ENCODE data around the gene ABTB1.
"Not testable (repeated sequence)": the region's sequence is repeated elsewhere in the genome, so short reads cannot be mapped to it uniquely, and the experiment has no call there.

The ABTB1 gene

DNA sequence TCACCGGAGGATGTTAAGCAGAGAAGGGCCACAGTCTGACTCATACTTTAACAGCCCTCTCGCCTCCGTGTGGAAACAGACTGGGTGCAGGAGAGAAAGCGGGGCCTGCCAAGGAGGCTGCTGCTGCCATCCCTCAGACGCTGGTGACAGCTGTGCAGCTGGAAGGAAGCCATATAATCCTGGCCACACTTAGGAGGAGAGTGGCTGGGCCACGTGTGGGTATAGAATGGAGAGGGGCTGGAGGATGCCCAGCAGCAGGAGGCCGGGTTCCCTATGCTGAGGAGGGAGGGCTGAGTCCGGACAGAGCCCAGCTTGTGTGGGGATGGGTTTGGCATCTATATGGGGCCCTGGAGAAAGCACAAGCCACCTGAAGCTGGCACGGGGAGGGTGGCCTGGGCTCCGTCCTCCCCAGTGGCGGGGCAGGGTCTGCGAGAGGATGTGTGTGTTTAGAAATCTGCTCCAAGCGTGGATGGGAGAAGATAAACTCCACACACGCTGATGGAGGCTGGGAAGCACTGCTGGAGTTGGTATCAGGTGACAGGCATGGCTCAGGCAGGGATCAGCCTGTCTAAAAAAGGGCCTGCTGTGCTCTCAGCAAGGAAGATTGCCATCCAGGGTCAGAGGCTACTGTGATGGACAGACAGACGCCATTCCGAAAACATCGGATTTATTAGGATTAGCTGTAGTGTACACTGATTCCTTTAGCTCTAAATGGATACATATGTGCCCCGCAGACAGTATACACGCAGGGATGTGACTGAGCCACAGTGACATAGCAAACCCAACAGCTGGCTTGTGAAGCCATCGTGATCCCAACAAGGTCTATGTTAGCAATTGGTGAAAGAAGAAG is 15.9 kb downstream of the ABTB1 start:
- peak; percentile 19 for DNase-seq

DNA sequence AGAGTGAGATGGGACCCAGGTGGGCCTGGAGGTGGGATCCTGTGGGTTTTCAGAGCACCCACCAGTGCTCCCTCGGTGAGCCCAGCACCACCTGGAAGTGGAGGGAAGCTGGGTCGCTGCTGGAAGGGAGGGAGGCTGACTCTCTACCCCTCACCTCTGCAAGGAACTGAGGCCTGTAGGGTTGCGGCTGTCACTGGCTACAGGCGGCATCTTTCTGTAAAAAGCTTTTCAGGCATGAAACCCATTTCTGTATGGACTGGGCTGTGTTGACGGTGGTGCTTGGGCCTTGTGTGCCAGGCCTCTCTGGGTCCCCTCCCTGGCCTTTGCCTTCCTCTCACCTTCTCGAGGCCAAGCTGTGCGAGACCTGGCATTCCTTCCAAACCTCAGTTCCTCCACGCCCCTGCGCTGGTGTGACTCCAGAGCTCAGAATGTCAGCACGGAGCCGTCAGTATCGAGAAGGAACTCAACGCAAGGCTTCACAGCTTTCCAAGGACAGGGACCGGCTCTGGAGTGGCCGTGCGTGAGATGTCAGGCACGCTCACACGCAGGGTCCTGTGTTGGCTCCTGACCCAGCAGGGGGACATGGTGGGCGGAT is 16.6 kb downstream of the ABTB1 start:
- no peak for DNase-seq

DNA sequence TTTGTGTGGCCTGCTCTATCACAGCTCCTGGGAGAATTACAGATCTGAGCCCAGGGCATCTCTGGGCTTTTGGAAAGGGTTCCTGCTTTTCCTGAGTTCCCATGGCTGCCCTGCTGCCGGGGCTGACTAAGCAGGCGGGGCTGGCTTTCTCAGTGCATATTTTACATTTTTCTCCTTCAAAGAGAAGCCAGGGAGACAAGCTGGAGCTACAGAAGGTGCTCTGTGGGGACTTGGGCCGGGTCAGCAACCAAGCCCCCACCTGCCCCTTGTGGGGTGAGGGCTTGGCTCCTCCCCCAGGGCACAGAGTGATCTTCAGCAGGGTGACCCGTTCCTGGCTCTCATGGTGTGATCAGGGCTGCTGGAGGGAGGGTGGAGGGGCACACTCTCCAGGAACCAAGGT is 17.4 kb downstream of the ABTB1 start:
- no peak for DNase-seq

DNA sequence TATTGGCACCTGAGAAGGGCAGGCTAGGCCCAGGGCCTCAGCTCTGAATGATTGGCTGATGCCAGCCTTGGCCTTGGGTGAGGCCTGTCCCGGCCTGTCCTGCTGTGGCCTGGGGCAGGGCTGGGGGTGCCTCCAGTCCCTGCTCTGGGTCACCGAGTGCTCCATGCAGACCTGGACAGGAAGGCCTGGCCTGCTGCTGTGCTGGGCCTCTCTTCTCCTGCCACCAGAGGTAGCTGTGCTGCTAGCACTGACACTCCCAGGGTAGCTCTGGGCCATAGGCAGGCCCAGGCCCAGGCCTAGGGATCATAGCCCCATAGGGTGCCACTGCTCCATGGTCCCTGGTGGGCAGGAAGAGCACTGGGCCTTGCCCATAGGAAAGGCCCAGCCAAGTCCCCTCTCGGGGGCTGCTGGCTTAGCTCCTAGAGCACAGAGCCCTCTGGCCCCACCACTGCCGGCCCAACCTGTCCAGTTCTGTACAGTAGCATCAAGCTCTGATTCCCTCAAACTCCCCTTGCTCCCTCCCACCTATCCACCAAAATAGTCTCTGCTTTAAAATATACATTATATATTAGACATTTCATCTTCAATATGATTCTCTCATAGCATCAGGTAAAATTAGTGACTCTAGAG is 18.2 kb downstream of the ABTB1 start:
- no peak for DNase-seq

DNA sequence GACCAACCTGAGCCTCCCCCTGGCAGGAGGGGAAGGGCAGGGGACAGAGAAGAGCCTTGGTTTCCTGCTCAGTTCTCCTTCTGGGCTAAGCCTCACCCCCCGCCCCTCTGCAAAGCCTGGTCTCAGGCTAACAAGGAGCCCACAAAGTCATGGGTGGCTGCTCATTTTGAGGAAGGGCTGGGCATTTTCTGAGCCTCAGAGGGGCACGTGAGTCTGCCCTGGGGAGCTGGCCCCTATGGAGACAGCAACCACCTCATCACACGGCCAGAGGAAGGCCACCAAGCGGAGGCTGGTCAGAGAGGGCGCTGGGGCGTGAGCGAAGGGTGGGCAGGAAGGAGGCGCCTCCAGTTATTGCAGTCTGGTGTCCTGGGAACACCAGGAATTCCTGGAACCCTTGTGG is 18.7 kb downstream of the ABTB1 start:
- no peak for DNase-seq

DNA sequence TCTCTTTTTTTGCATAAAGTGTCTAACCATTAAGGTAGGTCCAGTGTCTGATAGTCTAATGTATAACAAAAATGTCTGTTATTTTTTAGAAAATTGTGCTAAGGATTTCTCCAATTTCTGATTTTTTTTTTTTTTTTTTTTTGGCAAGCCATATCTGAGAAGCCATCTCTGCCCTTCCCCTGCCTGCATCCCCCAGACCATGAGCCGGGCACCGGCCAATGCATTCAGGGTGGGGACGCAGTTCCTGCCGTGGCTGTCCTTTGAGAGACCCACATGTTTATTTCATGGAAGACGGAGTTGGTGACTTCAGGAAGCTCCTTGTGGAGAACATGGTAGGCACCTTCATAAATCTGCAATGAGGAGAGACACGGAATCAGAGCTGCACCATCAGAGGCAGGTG is 19.2 kb downstream of the ABTB1 start:
- no peak for DNase-seq

DNA sequence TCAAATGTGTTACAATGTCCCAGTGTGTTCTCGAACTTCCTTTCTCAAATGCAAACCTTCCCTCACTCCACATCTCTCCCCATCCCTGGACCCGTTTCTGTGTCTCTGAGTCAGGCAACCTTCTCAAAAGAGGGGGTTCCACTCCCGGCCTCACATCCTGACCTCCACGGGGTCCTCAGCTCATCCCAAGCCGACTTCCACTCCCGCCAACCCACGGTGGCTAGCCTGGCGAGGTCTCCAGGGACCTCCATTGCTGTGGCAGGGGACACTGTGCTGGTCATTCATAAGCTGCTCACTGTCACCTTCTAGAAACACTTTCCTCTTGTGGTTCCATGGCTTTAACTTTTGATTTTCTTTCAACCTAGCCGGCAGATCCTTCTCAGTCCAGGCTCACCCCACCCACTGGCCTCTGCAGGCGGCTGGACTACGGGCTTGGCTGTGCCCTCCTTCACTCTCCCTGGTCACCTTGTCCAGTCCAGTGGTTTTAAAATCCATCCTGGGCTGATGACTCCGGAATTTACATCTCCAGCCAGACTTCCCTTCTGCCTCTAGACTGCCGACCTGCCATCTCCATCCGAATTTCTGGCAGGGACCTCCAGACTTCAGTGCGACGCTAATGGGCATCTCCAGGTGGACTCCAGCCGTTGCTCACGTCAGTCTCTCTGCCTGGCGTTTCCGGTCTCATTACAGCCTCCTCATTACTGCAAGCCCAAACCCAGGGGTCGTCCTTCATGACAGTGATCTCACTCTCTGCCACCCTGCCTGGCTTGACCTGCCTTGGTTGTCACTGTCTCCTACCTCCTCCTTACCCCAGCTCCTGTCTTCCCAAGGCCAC is 20.0 kb downstream of the ABTB1 start:
- DNase-seq = no peak

DNA sequence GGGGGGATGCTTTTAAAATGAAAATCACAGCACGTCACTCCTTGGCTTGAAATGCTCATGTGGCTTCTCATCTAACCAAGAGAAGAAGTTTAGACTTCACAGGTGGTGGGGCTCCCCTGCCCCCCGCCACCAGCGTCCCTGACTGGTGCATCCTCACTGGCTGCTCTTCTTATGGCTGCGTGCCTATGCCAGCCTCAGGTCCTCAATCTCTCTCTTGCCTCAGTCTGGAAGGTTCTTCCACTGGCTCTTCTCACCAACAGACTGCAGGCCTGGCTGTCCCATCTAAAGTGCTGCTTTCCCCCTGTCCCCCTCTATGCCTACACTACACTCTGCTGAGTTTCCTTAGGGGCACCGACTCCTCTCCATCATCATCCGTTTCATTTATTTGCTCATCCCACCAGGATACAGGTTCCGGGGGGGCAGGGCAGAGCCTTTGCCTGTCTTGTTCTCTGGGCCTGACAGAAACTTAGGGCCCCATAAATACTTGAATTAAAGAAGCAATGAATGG is 20.6 kb downstream of the ABTB1 start:
- no peak for DNase-seq

DNA sequence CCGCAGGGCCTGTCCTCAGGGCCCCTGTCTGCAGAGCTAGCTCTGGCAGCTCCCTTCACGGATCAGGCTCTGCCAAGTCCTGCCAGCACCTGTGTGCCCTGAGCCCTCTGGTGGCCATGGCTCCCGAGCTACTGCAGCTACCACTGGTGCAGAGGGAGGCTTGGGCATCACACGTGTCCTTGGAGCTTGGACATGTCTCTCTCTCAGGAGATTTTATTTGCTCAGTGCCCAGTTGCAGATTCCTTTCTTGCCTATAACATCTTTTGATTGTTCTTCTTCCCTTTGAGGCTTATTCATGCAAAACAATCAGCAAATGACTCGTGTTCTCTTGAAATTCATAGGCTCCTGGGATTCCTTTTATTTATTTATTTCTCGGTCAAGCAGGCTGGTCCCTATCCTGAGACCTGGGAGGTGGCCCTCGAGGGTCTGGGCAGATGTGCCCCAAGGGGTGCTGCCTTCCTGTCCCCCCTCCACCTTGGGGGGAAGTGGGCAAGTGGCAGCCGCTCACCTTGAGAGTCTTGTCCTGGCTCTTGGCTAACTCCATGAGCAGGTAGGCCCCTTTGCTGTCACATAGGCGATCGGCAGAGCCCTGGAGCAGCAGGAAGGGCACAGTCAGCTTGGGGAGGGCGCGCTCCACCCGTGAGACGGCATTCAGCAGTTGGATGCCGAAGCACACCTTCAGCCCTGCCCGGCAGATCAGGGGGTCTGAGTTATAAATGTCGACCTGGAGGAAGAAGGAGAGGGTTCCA is 21.9 kb downstream of the ABTB1 start:
- peak; percentile 10 for DNase-seq

DNA sequence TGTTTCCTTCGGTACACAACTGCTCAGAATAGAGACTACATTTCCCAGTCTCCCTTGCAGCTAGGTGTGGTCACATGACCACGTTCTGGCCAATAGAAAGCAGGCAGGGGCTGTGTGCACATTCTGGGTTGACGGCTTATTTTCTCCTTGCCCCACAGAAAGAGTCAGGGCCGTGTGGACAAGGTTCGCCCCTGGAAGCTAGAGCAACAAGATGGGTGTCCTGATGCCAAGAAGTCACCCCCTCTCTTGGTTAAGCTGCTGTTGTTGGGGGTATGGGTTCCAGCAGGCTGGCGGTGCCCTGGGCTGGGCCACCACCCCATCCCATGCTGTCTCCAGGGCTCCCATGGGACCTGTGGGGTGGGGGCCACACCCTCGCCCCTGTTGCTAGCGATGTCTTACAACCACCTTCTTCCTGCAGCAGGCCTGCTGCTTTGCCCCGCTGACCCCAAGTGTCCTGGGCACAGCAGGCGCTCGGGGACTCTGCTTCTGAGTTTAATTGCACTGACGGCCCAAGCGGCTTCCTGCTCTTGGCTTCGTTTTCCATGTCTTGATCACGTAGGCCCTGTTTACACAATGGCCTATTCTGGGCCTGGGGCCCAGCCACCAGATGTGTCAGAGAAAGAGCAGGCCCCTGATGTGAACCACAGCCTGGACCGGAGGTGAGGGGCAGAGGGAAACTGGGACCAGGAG is 24.9 kb downstream of the ABTB1 start:
- peak; percentile 50 for DNase-seq

DNA sequence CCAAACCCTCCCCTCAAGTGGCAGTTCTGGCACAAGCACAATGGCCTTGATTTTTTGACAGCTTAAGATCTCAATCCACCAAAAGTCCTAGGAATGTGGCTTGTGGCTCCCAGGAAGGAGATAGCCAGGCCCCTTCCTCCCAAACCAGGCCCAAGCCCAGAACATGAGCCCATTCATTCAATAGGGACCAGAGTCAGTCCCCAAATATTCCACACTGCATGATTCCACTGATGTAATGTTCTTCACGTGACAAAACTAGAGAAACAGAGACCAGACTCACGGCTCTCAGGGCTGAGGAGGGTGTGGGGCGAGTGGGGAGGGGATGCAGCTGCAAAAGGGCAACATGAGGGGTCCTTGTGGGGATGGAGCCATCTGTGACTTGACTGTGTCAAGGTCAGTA is 25.5 kb downstream of the ABTB1 start:
- no peak for DNase-seq

DNA sequence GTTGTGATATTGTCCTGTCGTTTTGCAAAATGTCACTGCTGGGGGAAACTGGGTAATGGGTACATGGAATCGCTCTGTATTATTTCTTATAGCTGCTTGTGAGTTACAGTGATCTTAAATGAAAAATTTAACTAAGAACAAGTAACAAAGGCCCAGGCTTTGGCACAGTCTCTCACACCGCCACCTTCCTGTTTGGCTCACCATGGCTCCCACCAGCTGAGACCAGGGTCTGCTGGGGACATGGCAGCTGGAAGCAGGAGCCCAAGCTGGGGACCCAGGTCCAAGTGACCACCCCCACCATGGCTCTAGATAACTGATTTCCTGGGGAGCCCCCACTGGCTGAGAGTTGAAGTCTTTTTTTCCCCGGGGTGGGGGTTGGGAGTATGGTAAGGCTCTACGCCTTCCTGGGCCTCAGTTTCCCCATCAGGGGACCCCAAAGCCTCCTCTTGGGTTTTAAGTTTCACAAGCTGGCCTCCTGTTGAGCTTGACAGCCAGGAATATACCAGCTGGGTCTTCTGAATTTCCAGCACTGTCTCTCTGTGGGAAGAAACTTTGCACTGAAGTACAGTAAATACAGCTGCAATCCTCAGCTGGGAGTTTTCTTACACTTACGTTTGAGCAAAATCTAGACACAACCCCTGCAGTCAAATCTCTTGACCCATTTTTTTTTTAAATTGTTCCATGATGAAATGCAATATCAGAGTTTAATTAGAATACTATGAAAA is 26.1 kb downstream of the ABTB1 start:
- DNase-seq = no peak

DNA sequence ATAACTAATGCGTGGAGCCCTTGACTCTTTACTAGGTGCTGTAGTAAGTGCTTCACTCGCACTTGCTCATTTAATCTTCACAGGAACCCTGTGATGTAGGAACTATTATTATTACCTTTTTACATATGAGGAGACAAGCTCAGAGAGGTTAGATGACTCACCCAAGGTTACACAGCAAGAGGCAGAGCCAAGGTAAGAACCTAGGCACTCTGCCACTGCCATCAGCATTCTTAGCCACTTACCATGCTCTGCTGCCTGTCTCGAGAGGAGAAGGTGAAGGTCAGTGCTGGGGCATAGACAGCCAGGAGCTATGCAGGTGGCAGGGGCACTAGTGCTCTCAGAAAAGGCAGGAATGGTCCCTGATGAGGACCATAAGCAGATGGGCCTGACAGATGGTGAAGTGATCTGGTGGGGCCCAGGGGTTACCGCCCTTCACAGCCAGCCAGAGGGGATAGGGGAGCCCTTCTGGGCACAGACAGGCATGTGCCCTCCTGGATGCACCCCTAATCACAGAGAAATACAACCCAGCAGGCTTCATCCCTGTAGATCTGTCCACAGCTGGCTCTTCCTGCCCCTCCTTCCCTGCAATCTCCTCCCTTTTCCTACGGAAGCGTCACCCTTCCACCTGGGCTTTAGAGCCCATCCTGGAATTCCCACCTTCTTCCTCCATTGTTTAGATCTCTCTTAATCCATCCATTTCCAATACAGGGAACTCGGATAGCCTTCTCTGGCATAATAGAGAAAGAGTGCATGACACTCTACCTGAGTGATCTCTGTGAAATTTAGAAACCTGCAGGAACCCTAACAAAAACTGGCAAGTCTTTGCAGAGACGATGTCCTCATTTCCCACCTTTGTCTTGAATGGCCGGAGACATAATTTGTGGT is 26.9 kb downstream of the ABTB1 start:
- DNase-seq = peak; percentile 4

DNA sequence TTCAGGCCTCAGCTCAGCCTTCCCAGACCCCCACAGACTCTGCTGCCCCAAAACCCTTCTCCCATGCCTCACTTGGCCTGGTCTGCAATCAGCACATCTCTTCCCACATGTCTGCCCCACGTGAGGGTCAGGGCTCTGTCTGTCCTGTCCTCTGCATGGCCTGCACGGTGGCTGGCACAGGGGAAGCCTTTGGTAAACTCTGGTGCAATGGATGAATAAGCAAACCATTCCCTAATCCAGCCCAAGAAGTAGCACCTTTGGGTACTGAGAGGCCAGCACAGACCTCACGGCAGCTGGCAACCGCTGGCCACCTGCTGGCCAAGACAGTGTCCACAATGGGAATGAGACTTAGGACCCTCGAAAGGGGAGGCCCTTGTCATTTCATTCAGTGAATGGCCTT is 27.7 kb downstream of the ABTB1 start:
- no peak for DNase-seq

DNA sequence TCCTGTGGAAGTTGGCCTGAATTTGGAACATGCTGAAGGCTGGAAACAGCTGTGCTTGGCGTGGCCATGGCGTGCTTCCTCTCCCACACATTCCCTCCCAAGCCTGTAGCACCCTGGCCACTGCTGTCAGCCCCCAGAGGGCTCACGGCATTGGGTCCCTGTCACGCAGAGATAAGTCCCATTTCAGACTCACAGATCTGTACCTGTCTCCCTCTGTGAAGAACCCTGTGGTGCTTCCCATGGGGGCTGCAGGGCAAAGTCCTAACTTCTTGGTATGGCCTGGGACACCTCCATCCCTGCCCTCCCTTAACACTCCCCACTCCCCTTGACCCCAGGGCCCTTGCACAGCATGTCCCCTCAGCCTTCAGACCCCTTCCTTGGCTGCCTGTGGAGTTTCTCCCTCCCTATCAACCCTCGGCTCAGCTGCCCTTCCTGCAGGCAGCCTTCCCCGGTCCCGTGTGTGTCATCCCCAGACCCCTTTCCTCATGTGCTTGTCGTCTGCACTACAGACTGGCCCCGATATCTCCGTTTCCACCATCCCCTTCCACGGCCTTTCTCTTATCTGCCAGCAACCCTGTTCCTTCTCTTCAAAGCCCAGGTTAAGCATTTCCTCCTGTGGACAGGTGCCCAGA is 28.6 kb downstream of the ABTB1 start:
- DNase-seq = no peak

DNA sequence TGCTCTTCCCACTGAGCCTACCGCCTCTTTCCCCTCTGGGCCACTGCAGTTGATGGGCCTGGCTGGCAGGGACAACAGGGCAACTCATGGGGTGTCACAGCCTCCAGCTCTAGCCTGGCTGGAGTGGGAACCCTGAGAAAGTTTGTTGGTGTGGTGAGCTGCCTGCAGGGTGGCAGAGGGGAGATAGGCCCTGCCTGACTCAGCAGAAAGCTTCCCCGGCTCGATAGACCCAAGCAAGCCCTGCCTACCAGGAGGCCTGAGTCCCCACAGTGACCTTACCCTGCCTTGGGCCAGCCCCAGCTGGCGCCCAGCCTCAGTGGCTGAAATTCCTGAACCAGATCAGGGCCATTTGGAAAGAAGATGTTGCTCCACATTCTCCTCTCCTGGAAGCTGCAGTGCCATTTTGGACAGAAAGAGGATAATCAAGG is 29.4 kb downstream of the ABTB1 start:
- DNase-seq = no peak

DNA sequence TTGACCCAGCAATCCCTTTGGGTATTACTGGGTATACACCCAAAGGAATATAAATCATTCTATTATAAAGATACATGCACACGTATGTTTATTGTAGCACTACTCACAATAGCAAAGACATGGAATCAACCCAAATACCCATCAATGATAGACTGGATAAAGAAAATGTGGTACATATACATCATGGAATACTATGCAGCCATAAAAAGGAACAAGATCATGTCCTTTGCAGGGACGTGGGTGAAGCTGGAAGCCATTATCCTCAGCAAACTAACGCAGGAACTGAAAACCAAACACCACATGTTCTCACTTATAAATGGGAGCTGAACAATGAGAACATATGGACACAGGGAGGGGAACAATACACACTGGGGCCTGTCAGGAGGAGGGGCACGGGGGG is 32.1 kb downstream of the ABTB1 start:
- not testable (repeated sequence) for DNase-seq

DNA sequence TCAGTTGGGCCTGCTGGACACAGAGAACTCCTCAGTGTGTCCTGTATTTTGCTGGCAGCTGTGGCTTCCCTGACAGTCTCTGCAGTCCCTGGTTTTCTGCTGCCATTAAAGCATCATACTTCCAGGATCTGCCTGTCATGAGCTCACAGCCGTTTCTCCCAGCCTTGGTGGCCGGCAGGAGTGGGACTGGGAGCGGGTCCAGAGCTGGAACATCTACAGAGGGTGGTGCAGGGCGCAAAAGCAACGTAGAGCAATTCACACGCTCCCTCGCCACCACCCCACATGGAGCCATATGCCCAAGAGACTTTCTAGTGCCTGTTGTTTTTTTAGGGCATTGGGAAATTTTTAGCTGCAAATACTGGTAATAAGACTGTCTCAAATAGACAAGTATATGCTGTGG is 33.6 kb downstream of the ABTB1 start:
- DNase-seq = no peak

DNA sequence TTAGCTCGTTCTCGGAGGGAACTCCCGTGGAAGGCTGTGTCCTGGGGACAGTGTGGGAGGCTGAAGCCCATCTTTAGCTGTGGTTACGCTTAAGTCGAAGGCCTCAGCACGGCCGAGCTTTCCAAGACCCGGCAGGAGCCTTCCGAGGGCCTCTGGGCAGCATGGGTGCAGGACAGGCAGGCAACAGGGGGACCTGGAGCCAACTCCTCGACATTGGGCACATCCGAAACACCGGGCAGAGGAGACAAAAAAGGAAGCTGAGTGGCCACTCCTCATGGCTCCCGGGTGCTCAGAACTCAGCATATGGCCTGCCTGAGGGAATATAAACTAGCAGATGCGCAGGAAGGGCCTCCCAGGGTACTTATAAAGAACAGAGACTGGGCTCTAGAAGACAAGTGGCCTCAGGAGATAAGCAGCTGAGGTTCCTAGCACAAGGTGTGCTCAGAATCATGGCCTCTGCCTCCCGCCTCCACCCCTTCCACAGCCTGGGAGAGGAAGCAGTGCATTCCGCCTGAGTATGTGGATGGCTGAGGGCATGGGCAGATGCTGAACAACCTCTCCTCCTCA is 34.1 kb downstream of the ABTB1 start:
- no peak for DNase-seq
